SU-DHL-6 (cell line): ENCODE results near the gene ABCC4.

Source experiments
- H2AFZ ChIP-seq: fragments of 200-600 bp; sonication (generic); 2 replicates; pipeline ENCODE4 v1.6.1; 2014; ENCODE audit warnings: low read depth, mild to moderate bottlenecking, moderate library complexity, mixed read lengths, antibody characterized with exemption, low read length; ENCODE audit not compliant: severe bottlenecking
- H3F3A ChIP-seq: fragments of 200-600 bp; shearing (Covaris generic); 2 replicates; pipeline ENCODE4 v1.6.0; 2016; ENCODE audit warnings: antibody characterized with exemption, mild to moderate bottlenecking; ENCODE audit not compliant: insufficient read depth
- H3K27ac ChIP-seq: fragments of 200-600 bp; sonication (generic); 2 replicates; pipeline ENCODE4 v1.5.1; 2016; ENCODE audit warnings: low read depth, mild to moderate bottlenecking, low read length, moderate library complexity, mixed read lengths
- H3K27me3 ChIP-seq: fragments of 200-600 bp; sonication (generic), shearing (Covaris generic); 2 replicates; pipeline ENCODE4 v1.6.0; 2014; ENCODE audit warnings: mild to moderate bottlenecking, low read length
- H3K36me3 ChIP-seq: fragments of 200-600 bp; sonication (generic); 2 replicates; pipeline ENCODE4 v1.6.1; 2014; ENCODE audit warnings: mild to moderate bottlenecking, low read length, mixed read lengths
- H3K4me2 ChIP-seq: fragments of 300-600, 200-600 bp; shearing (Covaris generic), sonication (generic); 2 replicates; pipeline ENCODE4 v1.6.0; 2014; ENCODE audit warnings: low read length, low read depth, mild to moderate bottlenecking; ENCODE audit not compliant: poor library complexity, severe bottlenecking
- H3K4me3 ChIP-seq: fragments of 200-600 bp; sonication (generic); 2 replicates; pipeline ENCODE4 v1.5.1; 2014; ENCODE audit warnings: antibody characterized with exemption, low read length, mild to moderate bottlenecking, mixed read lengths; ENCODE audit not compliant: insufficient read depth, poor library complexity, severe bottlenecking
- H3K79me2 ChIP-seq: fragments of 200-600 bp; sonication (generic); 2 replicates; pipeline ENCODE4 v1.6.1; 2014; ENCODE audit warnings: mild to moderate bottlenecking, low read length, moderate library complexity; ENCODE audit not compliant: insufficient read depth
- H3K9ac ChIP-seq: fragments of 200-600 bp; sonication (generic); 2 replicates; pipeline ENCODE4 v1.7.0; 2014; ENCODE audit warnings: mild to moderate bottlenecking, low read length
- H3K9me2 ChIP-seq: fragments of 200-600 bp; sonication (generic); replicated peaks from 2 replicates; pipeline ENCODE4 v1.6.1; 2014; ENCODE audit warnings: low read length; ENCODE audit not compliant: insufficient read depth
- H3K9me3 ChIP-seq: fragments of 200-600 bp; sonication (generic); 2 replicates; pipeline ENCODE4 v1.6.1; 2014; ENCODE audit warnings: low read length, mixed read lengths; ENCODE audit not compliant: insufficient read depth
- H4K20me1 ChIP-seq: fragments of 200-600 bp; sonication (generic); 2 replicates; pipeline ENCODE4 v1.6.1; 2014; ENCODE audit warnings: low read depth, mild to moderate bottlenecking, antibody characterized with exemption, low read length, moderate library complexity, mixed read lengths
- CTCF ChIP-seq: fragments of 200-600 bp; sonication (generic); IDR thresholded peaks from one replicate; pipeline ENCODE4 v1.5.1; 2017; ENCODE audit warnings: antibody characterized with exemption, mild to moderate bottlenecking, low read length, moderate library complexity; ENCODE audit not compliant: insufficient read depth, poor library complexity, severe bottlenecking
- EZH2phosphoT487 ChIP-seq: fragments of 200-600 bp; sonication (generic), shearing (Covaris generic); conservative IDR thresholded peaks from 2 replicates; pipeline ENCODE4 v1.6.1; 2018; ENCODE audit warnings: mild to moderate bottlenecking, antibody characterized with exemption, low read length, moderate library complexity, mixed read lengths

ABCC4 gene

GRCh38 chr13:95140502-95140901 lies 160.7 kb downstream of the ABCC4 start:
- H3K27ac ChIP-seq, result no peak overlapping the region
- no peaks in the 10 kb centered on the region for H3K27me3 ChIP-seq
- H3K4me3 ChIP-seq, result no peak overlapping the region
- H4K20me1 ChIP-seq, result no peaks in the 10 kb centered on the region
- no peaks in the 10 kb centered on the region for H3K9me3 ChIP-seq
- no peaks in the 10 kb centered on the region for H3K9me2 ChIP-seq
- H3K4me2 ChIP-seq, result no peak overlapping the region
- H3K36me3 ChIP-seq, result 0 out of 2 replicates have a peak, but pooled peaks cover 2% of the 10 kb centered on the region
- no peak for TF ChIP-seq EZH2phosphoT487
- TF ChIP-seq CTCF, result no peak
- no peaks in the 10 kb centered on the region for H3K79me2 ChIP-seq
- H3F3A ChIP-seq, result no peaks in the 10 kb centered on the region
- H2AFZ ChIP-seq, result no peak overlapping the region
- H3K9ac ChIP-seq, result no peak overlapping the region

- H3K27ac ChIP-seq, result no peak overlapping the region
- H3K9me3 ChIP-seq, result no peaks in the 10 kb centered on the region
- TF ChIP-seq EZH2phosphoT487 (no peak), CTCF (no peak)
- 0 out of 2 replicates have a peak, but pooled peaks cover 2% of the 10 kb centered on the region for H3K36me3 ChIP-seq
- H4K20me1 ChIP-seq, result no peaks in the 10 kb centered on the region
- H2AFZ ChIP-seq, result no peak overlapping the region
- no peak overlapping the region for H3K4me3 ChIP-seq
- no peaks in the 10 kb centered on the region for H3F3A ChIP-seq
- no peaks in the 10 kb centered on the region for H3K9me2 ChIP-seq
- no peaks in the 10 kb centered on the region for H3K27me3 ChIP-seq
- H3K4me2 ChIP-seq, result no peak overlapping the region
- no peaks in the 10 kb centered on the region for H3K79me2 ChIP-seq
- no peak overlapping the region for H3K9ac ChIP-seq
Observed at GRCh38 chr13:95138876-95139585, 162.2 kb downstream of the ABCC4 start.

- H3K27ac ChIP-seq, result no peak overlapping the region
- H3K9me3 ChIP-seq, result no peaks in the 10 kb centered on the region
- H3K4me2 ChIP-seq, result no peak overlapping the region
- no peaks in the 10 kb centered on the region for H3K27me3 ChIP-seq
- no peaks in the 10 kb centered on the region for H3K79me2 ChIP-seq
- H3K36me3 ChIP-seq, result 0 out of 2 replicates have a peak, but pooled peaks cover 2% of the 10 kb centered on the region
- no peaks in the 10 kb centered on the region for H3F3A ChIP-seq
- no peak for TF ChIP-seq CTCF
- TF ChIP-seq EZH2phosphoT487, result no peak
- H3K4me3 ChIP-seq, result no peak overlapping the region
- no peaks in the 10 kb centered on the region for H3K9me2 ChIP-seq
- no peak overlapping the region for H3K9ac ChIP-seq
- H4K20me1 ChIP-seq, result no peaks in the 10 kb centered on the region
- H2AFZ ChIP-seq, result no peak overlapping the region
Observed at GRCh38 chr13:95137096-95137495, 164.2 kb downstream of the ABCC4 start.
